GM20431 (cell line): ENCODE measurements around the gene RERE.
"Not testable (repeated sequence)": the region's sequence is repeated elsewhere in the genome, so short reads cannot be mapped to it uniquely, and the experiment has no call there.

Experiments
- in situ Hi-C: fragments of 300-500 bp; cut with MseI, MboI; formaldehyde crosslinking; loops from one replicate; pipeline ENCODE4 v1.15.0; 2020; ENCODE audit warnings: low sequenced_read_pairs; ENCODE audit not compliant: unreplicated experiment

Gene RERE

DNA sequence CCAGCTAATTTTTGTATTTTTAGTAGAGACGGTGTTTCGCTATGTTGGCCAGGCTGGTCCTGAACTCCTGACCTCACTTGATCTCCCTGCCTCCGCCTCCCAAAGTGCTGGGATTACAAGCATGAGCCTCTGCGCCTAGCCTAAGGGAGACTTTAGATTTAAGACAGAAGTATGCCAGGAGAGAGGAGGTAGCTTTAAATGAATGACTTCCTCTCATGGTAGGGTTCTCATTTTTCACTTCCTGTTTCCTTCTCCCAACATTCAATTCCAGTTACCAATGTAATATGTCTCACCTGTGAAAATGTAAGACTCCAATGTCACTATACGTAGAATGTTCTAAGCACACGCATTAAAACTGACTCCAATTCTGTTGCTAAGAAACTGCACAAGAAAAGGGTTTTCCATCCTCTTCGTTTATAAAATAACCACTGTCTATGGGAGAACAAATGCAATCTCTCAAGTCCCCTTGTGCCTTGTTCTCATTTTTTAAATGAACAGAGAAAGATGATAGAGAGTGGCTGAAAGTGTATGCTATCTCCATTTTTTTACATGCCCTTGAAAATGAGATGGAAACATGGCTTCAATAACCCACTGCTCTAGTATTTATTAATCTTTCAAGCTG lies 359.6 kb downstream of the RERE start:
- in situ Hi-C loops = no loop called here

DNA sequence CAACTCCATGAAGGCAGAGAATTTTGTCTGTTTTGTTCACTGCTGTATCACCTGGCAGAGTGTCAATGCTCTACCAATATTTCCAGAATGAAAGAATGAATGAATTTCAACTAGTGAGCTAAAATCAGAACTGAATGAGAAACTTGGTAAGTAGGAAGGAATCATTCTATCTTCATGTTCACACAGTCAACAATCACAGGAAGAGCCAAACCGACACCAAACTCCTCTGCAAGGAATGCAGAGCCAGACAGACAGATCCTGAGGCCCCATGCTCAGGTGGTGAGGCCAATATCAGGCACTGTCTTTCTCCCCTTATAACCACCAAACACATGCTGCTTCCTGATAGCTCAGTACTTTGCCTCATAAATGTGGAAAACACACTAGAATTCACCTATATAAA lies 360.4 kb downstream of the RERE start:
- in situ Hi-C loops = no loop called here

DNA sequence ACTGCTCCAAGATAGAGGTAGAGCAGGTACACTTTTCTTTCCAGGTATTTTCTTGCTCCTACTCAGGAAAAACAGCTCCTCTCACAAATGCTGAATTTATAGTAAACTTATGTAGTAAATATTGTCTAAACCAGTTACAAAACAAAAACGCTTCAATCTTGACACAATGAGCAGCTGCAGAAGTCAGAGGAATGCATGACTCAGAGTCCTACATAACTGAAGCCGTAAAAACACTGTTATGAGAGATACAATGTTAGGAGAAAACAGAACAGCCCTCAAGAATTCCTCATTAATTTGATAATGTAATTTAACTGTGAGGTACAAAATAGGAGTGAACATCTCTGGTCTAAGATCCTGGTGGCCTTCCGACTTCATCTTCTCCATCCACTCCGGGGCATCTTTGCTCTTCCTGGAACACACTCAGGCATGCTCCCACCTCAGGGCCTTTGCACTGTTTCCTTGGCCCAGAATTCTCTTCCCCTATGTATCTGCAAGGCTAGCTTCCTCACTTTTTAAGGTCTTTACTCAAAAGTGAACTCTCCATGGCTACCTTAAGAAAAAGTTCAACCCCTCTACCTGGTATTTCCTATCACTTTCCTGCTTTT lies 361.0 kb downstream of the RERE start:
- in situ Hi-C loops = no loop called here

- in situ Hi-C loops = no loop called here
Observed at GRCh38 chr1:8455700-8456307, 361.6 kb downstream of the RERE start.

- in situ Hi-C loops = no loop called here
Observed at GRCh38 chr1:8450312-8450711, 367.1 kb downstream of the RERE start.

GRCh38 chr1:8448911-8449661 lies 368.4 kb downstream of the RERE start:
- in situ Hi-C loops = no loop called here

DNA sequence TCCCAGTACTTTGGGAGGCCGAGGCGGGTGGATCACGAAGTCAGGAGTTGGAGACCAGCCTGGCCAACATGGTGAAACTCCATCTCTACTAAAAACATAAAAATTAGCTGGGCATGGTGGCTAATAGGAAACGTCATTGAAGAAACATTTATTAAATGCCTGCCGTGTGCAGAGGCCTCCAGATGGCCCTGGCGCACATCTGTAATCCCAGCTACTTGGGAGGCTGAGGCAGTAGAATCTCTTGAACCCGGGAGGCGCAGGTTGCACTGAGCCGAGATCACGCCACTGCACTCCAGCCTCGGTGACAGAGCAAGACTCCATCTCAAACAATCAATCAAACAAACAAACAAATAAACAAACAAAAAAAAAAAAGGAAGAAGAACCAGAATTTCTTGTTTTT lies 368.9 kb downstream of the RERE start:
- in situ Hi-C loops = not testable (repeated sequence)

GRCh38 chr1:8447616-8448150 lies 369.8 kb downstream of the RERE start:
- in situ Hi-C loops = no loop called here

GRCh38 chr1:8446119-8446518 lies 371.3 kb downstream of the RERE start:
- in situ Hi-C loops = not testable (repeated sequence)

DNA sequence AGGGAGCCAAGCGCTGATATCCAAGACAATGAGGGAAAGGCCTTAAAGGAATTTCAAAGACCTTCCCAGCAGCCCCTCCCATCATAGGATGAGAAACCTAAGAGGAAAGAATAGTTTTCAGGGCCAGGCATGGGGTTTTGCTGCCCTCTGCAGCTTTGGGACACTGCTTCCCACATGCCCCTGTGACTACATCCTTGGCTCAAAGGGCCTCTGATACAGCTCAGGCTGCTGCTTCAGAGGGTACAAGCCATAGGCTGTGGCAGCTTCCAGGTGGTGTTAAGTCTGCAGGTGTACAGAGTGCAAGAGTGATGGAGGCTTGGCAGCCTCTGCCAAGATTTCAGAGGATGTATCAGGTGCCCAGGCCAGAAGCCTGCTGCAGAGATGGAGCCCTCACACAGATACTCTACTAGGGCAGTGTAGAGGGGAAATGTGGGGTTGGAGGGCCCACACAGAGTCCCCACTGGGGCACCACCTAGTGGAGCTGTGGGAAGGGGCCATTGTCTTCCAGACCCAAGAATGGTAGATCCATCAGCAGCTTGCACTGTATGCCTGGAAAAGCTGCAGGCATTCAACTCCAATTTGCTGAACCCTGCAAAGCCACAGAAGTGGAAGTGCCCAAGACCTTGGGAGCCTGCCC lies 373.8 kb downstream of the RERE start:
- in situ Hi-C loops = no loop called here

DNA sequence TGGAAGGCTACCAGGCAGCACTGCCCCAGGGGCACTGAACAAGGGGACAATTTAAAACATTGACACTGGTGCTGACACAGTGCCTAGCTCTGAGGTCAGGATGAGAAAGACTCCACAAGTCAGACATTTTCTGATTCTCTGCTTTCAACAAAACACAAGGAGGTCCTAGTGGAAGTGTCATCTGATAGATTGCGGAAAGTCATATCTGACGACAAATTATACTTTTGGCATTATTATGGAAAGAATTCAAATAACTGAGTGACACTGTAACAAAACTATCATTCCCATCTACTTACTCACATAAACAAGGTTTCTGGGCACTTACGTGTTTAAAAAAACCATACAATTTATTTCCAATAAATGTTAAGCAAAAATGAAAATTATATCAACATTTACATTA lies 376.0 kb downstream of the RERE start:
- in situ Hi-C loops = no loop called here

- in situ Hi-C loops = no loop called here
Observed at GRCh38 chr1:8439015-8439702, 378.3 kb downstream of the RERE start.

- in situ Hi-C loops = no loop called here
Observed at GRCh38 chr1:8438489-8438888, 379.0 kb downstream of the RERE start.

- in situ Hi-C loops = no loop called here
Observed at GRCh38 chr1:8437347-8437746, 380.1 kb downstream of the RERE start.

DNA sequence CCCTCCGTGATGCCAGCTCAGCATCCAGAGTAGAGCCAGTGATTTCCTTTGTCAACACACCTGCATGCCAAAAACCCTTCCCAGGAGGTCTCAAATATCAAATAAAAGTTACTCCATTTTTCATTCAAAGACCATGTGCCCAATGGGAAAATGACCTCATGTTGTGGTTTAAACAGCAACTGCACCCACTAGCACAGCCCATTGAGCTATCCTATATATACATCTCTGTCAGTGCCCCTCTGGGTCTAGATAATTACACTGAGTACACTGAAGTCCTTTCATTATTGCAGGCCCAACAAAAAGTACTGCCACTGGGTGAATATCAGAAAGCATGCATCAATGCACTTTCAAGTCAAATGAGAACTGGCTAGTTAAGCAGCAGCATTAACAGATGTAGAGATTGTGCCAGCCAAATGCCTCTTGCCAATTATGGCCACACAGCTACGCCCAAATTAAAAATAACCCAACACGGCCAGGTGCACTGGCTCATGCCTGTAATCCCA lies 381.8 kb downstream of the RERE start:
- in situ Hi-C loops = no loop called here

- in situ Hi-C loops = no loop called here
Observed at GRCh38 chr1:8434101-8434500, 383.3 kb downstream of the RERE start.

GRCh38 chr1:8431784-8432183 lies 385.7 kb downstream of the RERE start:
- in situ Hi-C loops = no loop called here

DNA sequence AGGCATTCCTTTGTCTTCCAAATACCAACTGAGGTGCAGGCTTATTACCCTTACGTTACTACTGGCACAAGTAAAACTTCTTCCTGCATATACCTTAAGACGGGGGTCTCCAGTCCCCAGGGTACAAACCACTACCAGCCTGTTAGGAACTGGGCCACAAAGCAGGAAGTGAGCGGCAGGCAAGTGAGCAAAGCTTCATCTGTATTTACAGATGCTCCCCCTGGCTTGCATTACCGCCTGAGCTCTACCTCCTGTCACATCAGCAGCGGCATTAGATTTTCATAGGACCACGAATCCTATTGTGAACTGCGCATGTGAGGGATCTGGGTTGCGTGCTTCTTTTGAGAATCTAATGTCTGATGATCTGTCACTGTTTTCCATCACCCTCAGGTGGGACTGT lies 386.4 kb downstream of the RERE start:
- in situ Hi-C loops = no loop called here

GRCh38 chr1:8430476-8430875 lies 387.0 kb downstream of the RERE start:
- in situ Hi-C loops = no loop called here
